Measurements from ENCODE around the gene ADCK1.

The ADCK1 gene

GRCh38 chr14:77861201-77861600, 61.3 kb downstream of the ADCK1 start:
- no peak for DNase-seq
- in situ Hi-C loops (cut with MboI; ENCODE audit: low pct_unique_long_range_greater_than_20kb, low sequenced_read_pairs) = no loop called here

- peak; percentile 69 for DNase-seq
- in situ Hi-C loops (cut with MboI; ENCODE audit: low pct_unique_long_range_greater_than_20kb, low sequenced_read_pairs) = no loop called here
Measured at GRCh38 chr14:77862154-77862786, 62.4 kb downstream of the ADCK1 start.

DNA sequence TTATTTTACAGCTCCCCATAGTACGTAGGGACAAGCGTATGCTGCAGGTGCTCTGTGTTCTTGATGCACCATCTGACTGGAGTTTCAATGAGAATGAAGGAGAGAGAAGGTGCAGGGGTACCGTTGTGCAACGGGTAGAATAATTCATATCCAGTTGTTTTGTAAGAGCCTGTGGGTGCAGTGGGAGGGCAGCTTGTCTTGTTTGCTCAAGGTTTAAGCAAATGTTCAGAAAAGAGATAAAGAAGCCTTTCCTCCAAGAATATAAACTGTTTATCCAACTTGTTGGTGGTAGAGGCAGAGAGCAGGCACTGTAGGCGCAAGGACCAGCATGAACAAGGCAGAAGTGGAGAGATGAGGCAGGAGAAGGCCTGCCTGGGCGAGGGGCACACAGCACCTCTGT, 64.2 kb downstream of the ADCK1 start:
- no peak for DNase-seq
- in situ Hi-C loops (cut with MboI; ENCODE audit: low pct_unique_long_range_greater_than_20kb, low sequenced_read_pairs) = no loop called here

DNA sequence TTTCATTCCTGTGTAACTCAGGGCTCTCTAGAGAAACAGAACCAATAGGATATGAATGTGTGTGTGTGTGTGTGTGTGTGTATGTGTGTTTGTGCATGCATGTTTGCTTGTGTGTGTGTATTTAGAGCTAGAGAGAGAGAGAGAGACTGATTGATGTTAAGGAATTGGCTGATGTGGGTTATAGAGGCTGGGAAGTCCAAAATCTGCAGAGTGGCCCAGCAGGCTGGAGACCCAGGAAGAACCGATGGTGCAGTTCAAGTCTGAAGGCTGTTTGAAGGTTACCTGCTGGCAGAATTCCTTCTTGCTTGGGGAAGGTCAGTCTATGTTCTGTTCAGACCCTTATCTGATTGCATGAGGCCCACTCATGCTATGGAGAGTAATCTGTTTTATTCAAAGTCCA, 64.7 kb downstream of the ADCK1 start:
- no peak for DNase-seq
- in situ Hi-C loops (cut with MboI; ENCODE audit: low pct_unique_long_range_greater_than_20kb, low sequenced_read_pairs) = no loop called here

DNA sequence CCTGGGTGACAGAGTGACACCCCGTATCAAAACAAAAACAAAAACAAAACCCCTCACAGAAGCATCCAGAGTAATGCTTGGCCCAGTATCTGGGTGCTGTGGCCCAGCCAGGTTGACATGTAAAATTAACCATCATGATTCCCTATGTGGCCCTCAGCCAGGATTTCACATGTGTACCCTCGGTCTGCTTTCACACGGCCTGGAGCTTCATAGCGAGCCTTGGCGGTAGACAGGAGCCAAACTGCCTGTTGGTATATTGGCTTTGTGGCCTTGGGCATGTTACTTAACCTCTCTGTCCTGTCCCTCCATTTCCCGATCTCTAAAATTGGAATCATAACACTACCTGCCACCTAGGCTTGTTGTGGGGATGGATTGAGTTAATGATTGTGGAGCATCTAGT, 65.5 kb downstream of the ADCK1 start:
- DNase-seq = no peak
- in situ Hi-C loops (cut with MboI; ENCODE audit: low pct_unique_long_range_greater_than_20kb, low sequenced_read_pairs) = no loop called here

DNA sequence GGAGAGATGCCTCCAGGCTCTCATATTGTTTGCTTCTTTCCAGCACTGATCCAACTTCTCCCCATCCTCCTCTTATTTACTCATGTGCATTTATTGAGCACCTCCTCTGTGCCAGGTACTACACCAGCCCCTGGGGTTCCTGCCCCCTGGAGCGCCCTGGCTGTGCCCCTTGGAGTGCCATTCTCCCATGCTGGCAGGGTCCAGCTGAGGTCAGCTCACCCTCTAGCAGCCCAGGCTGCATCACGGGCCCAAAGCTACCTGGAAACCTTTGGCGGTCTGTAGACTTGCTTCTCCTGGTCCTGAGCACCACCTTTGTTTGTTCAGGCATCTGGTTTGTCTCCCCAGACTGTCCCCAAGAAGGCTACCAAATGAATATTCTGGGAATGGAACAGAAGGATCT, 67.0 kb downstream of the ADCK1 start:
- in situ Hi-C loops (cut with MboI; ENCODE audit: low pct_unique_long_range_greater_than_20kb, low sequenced_read_pairs) = no loop called here
- no peak for DNase-seq

GRCh38 chr14:77867476-77867875, 67.6 kb downstream of the ADCK1 start:
- in situ Hi-C loops (cut with MboI; ENCODE audit: low pct_unique_long_range_greater_than_20kb, low sequenced_read_pairs) = no loop called here
- DNase-seq = no peak

DNA sequence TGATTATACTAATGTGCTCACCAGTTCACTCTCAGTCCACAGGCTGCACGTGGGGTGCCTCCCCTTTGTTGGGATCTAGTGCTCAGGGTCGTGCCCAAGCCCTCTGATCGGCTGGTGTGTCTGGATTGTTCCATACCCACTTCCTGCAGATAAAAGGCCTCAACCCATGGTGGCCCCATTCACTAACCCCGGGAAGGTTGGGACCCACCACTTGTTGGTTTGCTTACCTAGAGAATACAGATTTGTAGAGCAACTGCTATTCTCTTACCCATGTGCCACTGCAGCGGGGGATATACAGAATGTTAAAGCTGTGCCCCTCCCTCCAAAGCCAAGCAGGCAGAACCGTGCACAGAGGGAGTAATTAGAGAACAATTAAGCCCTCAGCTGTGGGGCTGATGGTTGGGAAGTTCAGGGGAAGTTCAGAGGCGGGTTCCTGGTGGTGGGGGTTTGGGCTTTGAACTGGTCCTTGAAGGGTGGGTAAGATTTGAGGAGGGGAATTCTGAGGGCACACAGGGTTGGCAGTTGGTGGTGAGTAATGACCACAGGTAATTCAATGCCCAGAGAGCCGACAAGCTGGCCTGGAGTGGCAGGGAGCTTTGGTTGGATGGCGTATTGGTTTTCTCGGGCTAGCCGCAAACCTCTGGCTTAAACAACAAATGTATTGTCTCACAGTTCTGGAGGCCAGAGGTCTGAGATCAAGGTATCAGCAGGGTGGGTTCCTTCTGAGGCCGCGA, 68.8 kb downstream of the ADCK1 start:
- no peak for DNase-seq

DNA sequence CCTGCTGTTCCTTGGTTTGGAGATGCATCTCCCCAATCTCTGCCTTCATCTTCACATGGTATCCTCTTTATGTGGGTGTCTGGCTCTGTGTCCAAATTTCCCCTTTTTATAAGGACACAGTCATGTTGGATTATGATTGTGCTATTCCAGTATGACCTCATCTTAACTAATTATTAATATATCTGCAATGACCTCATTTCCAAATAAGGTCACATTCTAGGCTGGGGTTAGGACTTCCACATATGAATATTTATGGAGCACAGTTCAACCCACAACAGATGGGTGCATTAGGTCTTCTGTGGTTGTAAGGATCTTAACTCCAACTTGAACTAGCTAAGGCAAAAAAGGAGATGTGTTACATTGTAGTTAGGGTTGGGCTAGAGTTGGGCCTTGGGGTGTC, 69.4 kb downstream of the ADCK1 start:
- no peak for DNase-seq
- in situ Hi-C loops (cut with MboI; ENCODE audit: low pct_unique_long_range_greater_than_20kb, low sequenced_read_pairs) = no loop called here

More for the DNA sequence above, 68.8 kb downstream of the ADCK1 start:
- in situ Hi-C loops (cut with MboI; ENCODE audit: low pct_unique_long_range_greater_than_20kb, low sequenced_read_pairs) = no loop called here

DNA sequence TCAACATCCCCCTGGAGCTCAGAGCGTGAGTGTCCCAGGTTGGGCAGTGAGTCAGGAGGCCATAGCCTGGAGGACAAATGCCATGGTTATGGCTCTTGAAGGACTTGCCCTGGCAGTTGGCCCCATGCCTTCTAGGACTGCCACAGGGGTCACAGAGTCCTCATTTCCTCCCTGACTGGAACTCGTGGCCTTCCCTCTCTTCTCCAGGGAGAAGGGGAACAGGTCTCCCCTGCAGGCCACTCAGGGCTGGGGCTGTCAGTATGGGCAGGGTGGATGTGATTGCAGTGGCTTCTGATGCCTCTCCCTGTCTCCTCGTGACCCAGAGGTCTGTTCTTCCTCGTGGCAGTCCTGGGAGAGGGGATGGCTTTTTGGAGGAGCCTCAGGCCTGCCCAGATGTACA, 70.7 kb downstream of the ADCK1 start:
- no peak for DNase-seq
- in situ Hi-C loops (cut with MboI; ENCODE audit: low pct_unique_long_range_greater_than_20kb, low sequenced_read_pairs) = no loop called here

GRCh38 chr14:77872152-77872551, 72.2 kb downstream of the ADCK1 start:
- in situ Hi-C loops (cut with MboI; ENCODE audit: low pct_unique_long_range_greater_than_20kb, low sequenced_read_pairs) = no loop called here
- no peak for DNase-seq

GRCh38 chr14:77872983-77873382, 73.1 kb downstream of the ADCK1 start:
- in situ Hi-C loops (cut with MboI; ENCODE audit: low pct_unique_long_range_greater_than_20kb, low sequenced_read_pairs) = no loop called here
- no peak for DNase-seq

DNA sequence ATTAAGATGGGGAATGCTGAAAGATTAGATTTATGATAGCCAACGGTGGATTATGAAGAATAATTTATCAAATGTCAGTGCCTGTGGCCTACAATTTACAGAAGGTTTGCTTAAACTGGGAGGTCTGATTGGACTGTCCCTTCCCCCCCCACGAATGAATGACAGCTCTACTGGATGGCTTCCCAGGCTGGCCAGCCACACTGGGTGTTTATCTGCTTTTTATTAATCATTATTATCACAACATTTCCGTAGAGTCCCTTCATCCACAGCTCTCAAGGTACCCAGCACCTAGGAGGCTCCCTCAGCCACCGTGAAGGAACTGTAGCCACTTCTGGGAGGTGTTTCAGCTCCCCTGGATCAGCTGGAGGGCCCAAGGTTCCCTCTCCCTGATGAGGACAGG, 78.9 kb downstream of the ADCK1 start:
- in situ Hi-C loops (cut with MboI; ENCODE audit: low pct_unique_long_range_greater_than_20kb, low sequenced_read_pairs) = no loop called here
- DNase-seq = no peak

GRCh38 chr14:77880056-77880455, 80.1 kb downstream of the ADCK1 start:
- in situ Hi-C loops (cut with MboI; ENCODE audit: low pct_unique_long_range_greater_than_20kb, low sequenced_read_pairs) = no loop called here

GRCh38 chr14:77882098-77882497, 82.2 kb downstream of the ADCK1 start:
- in situ Hi-C loops (cut with MboI; ENCODE audit: low pct_unique_long_range_greater_than_20kb, low sequenced_read_pairs) = no loop called here
- peak; percentile 38 for DNase-seq

More at GRCh38 chr14:77880056-77880455, 80.1 kb downstream of the ADCK1 start:
- DNase-seq = no peak

GRCh38 chr14:77882636-77883035, 82.7 kb downstream of the ADCK1 start:
- DNase-seq = peak; percentile 23
- in situ Hi-C loops (cut with MboI; ENCODE audit: low pct_unique_long_range_greater_than_20kb, low sequenced_read_pairs) = no loop called here

- no peak for DNase-seq
- in situ Hi-C loops (cut with MboI; ENCODE audit: low pct_unique_long_range_greater_than_20kb, low sequenced_read_pairs) = no loop called here
Measured at GRCh38 chr14:77883131-77883846, 83.4 kb downstream of the ADCK1 start.

DNA sequence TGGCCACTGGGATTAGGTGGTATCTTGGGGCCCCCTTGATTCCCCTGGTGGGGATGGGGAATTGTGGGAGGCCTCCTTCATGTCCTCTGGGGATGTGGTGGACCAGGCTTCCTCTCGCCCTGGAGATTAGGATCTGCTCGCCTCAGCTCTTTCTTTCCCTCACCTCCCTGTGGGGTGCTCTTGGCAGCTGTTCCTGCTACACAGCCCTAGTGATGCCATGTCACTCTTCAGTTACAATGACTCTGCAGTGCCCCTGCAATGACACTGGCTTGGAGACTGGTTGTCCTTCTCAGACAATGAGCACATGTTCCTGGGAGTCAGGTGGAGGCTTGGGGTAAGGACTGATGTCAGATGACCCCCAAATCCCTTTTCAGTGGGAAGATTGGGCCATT, 83.9 kb downstream of the ADCK1 start:
- DNase-seq = no peak
- in situ Hi-C loops (cut with MboI; ENCODE audit: low pct_unique_long_range_greater_than_20kb, low sequenced_read_pairs) = no loop called here

DNA sequence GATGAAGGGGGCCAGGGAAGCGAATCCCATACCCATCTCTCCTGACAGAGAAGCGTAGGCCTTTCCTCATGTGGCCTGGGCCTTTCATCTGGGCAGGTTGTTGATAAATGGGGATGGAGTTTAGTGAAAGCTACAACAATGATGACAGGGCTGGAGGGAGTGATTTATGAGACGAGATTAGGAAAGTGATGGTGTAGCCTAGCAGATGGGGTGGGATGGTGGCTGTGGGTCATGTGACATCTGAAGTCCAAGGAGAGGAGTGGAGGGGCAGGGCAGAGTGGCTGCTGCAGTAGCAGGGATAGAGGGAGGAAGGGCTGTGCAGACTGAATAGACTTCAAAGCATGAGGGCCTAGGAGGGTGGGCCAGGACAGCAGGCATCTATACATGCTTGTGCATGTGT, 85.5 kb downstream of the ADCK1 start:
- in situ Hi-C loops (cut with MboI; ENCODE audit: low pct_unique_long_range_greater_than_20kb, low sequenced_read_pairs) = no loop called here
- DNase-seq = no peak

GRCh38 chr14:77886010-77886409, 86.1 kb downstream of the ADCK1 start:
- in situ Hi-C loops (cut with MboI; ENCODE audit: low pct_unique_long_range_greater_than_20kb, low sequenced_read_pairs) = no loop called here
- no peak for DNase-seq
